Trophoblast cell (in vitro differentiated cells and primary cell): Measurements from ENCODE around the gene VTI1A.

Experiments used
- DNase-seq, 2 donors: peaks; one replicate each; pipeline ENCODE4 v3.0.0-alpha.2; 2016
- H2AFZ ChIP-seq: 2 replicates; pipeline ENCODE4 v1.6.1; 2013; ENCODE audit warnings: low read length, moderate library complexity, mild to moderate bottlenecking; ENCODE audit not compliant: insufficient read depth, poor library complexity
- H2AK5ac ChIP-seq: 2 replicates; pipeline ENCODE4 v1.6.1; 2013; ENCODE audit warnings: mild to moderate bottlenecking, low read length
- H2BK120ac ChIP-seq: 2 replicates; pipeline ENCODE4 v1.6.1; 2013; ENCODE audit warnings: low read length, mild to moderate bottlenecking, moderate library complexity; ENCODE audit not compliant: insufficient read depth, poor library complexity
- H2BK12ac ChIP-seq: 2 replicates; pipeline ENCODE4 v1.6.1; 2013; ENCODE audit warnings: mild to moderate bottlenecking, low read length, moderate library complexity
- H2BK5ac ChIP-seq: 2 replicates; pipeline ENCODE4 v1.6.1; 2013; ENCODE audit warnings: low read length, low read depth, moderate library complexity, mild to moderate bottlenecking; ENCODE audit not compliant: poor library complexity
- H3K14ac ChIP-seq: 2 replicates; pipeline ENCODE4 v1.6.1; 2013; ENCODE audit warnings: mild to moderate bottlenecking, low read length
- H3K18ac ChIP-seq: 2 replicates; pipeline ENCODE4 v1.6.1; 2013; ENCODE audit warnings: mild to moderate bottlenecking, low read length
- H3K23ac ChIP-seq: 2 replicates; pipeline ENCODE4 v1.6.1; 2013; ENCODE audit warnings: low read length
- H3K27ac ChIP-seq: 2 replicates; pipeline ENCODE4 v1.5.1; 2013; ENCODE audit warnings: low read depth, mild to moderate bottlenecking, inconsistent platforms, low read length, moderate library complexity
- H3K27me3 ChIP-seq: 2 replicates; pipeline ENCODE4 v1.6.1; 2013; ENCODE audit warnings: inconsistent platforms, mild to moderate bottlenecking, low read length, moderate library complexity; ENCODE audit not compliant: insufficient read depth
- H3K36me3 ChIP-seq, 2 experiments: 1 replicate in 1 of 2; 2 replicates in 1 of 2; pipeline ENCODE4 v1.6.1; 2013; ENCODE audit warnings: low read length in 2 of 2, mild to moderate bottlenecking in 2 of 2, moderate library complexity in 1 of 2; ENCODE audit not compliant: insufficient read depth in 2 of 2, control insufficient read depth in 1 of 2
- H3K4ac ChIP-seq: 2 replicates; pipeline ENCODE4 v1.6.1; 2013; ENCODE audit warnings: low read depth, mild to moderate bottlenecking, low read length, moderate library complexity
- H3K4me1 ChIP-seq, 2 experiments: 1 replicate in 1 of 2; 2 replicates in 1 of 2; pipeline ENCODE4 v1.6.1; 2013; ENCODE audit warnings: low read length in 2 of 2, mild to moderate bottlenecking in 2 of 2, moderate library complexity in 1 of 2; ENCODE audit not compliant: insufficient read depth in 2 of 2, control insufficient read depth in 1 of 2
- H3K4me2 ChIP-seq: 2 replicates; pipeline ENCODE4 v1.6.1; 2013; ENCODE audit warnings: inconsistent platforms, mild to moderate bottlenecking, low read length, moderate library complexity
- H3K4me3 ChIP-seq: 2 replicates; pipeline ENCODE4 v1.5.1; 2013; ENCODE audit warnings: mild to moderate bottlenecking, low read depth, low read length, inconsistent platforms
- H3K79me1 ChIP-seq: one replicate; pipeline ENCODE4 v1.6.1; 2013; ENCODE audit warnings: low read length
- H3K79me2 ChIP-seq: 2 replicates; pipeline ENCODE4 v1.6.1; 2013; ENCODE audit warnings: low read length, mild to moderate bottlenecking; ENCODE audit not compliant: control insufficient read depth, insufficient read depth, poor library complexity
- H3K9ac ChIP-seq: 2 replicates; pipeline ENCODE4 v1.6.1; 2013; ENCODE audit warnings: mild to moderate bottlenecking, low read length
- H3K9me3 ChIP-seq: 2 replicates; pipeline ENCODE4 v1.6.1; 2013; ENCODE audit warnings: low read depth, mild to moderate bottlenecking, control low read depth, inconsistent platforms, low read length; ENCODE audit not compliant: insufficient read depth
- H4K12ac ChIP-seq: 2 replicates; pipeline ENCODE4 v1.6.1; 2013; ENCODE audit warnings: low read depth, mild to moderate bottlenecking, low read length, moderate library complexity
- H4K8ac ChIP-seq: 2 replicates; pipeline ENCODE4 v1.6.1; 2013; ENCODE audit warnings: low read depth, mild to moderate bottlenecking, low read length, moderate library complexity
- H4K91ac ChIP-seq: one replicate; pipeline ENCODE4 v1.6.1; 2013; ENCODE audit warnings: low read depth, mild to moderate bottlenecking, low read length, moderate library complexity
- WGBS: extraction: QIAGEN DNeasy Blood & Tissue Kit; methylation state at CpG from one replicate; pipeline ENCODE4 v1.1.7; 2013; ENCODE audit warnings: missing lambda C conversion rate; ENCODE audit not compliant: insufficient read length, insufficient coverage; ENCODE audit errors: extremely low coverage; 5-methylcytosine and 5-hydroxymethylcytosine counted together

The VTI1A gene

DNA sequence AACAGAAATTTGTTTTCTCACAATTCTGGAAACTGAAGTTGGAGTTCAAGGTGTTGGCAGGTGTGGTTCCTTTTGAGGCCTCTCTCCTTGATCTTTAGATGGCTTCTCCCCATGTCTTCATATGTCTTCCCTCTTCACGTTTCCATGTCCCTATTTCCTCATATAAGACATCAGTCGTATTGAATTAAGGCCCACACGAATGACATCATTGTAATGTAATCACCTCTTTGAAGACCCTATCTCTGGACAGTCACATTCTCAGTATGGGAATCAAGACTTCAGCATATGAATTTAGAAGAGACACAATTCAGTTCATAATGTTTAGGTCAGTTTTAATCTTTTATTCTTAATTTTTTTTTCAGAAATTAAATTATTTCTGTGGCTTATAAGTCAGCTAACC lies 19.8 kb downstream of the VTI1A start:
- no peaks in the 10 kb centered on the region for H3K9me3 ChIP-seq
- H3K4me1 ChIP-seq, result no peaks in the 10 kb centered on the region
- H3K4me3 ChIP-seq, result no peak overlapping the region
- no CpG with 5 or more reads among the region's 3 CpGs for WGBS
- no peak overlapping the region for H4K12ac ChIP-seq
- no peak overlapping the region for H2BK5ac ChIP-seq
- H3K36me3 ChIP-seq, result no peaks in the 10 kb centered on the region
- H3K4me2 ChIP-seq, result no peak overlapping the region
- no peaks in the 10 kb centered on the region for H3K79me2 ChIP-seq
- H3K9ac ChIP-seq, result no peak overlapping the region
- no peak overlapping the region for H4K91ac ChIP-seq
- no peak for DNase-seq
- no peak overlapping the region for H2AK5ac ChIP-seq
- H2BK120ac ChIP-seq, result no peak overlapping the region
- H3K27me3 ChIP-seq, result no peaks in the 10 kb centered on the region
- no peak overlapping the region for H2AFZ ChIP-seq
- no peak overlapping the region for H3K23ac ChIP-seq
- no peak overlapping the region for H3K27ac ChIP-seq
- H3K14ac ChIP-seq, result no peak overlapping the region
- no peak overlapping the region for H4K8ac ChIP-seq
- no peak overlapping the region for H3K18ac ChIP-seq
- no peak overlapping the region for H3K4ac ChIP-seq
- no peaks in the 10 kb centered on the region for H3K79me1 ChIP-seq
- no peak overlapping the region for H2BK12ac ChIP-seq

DNA sequence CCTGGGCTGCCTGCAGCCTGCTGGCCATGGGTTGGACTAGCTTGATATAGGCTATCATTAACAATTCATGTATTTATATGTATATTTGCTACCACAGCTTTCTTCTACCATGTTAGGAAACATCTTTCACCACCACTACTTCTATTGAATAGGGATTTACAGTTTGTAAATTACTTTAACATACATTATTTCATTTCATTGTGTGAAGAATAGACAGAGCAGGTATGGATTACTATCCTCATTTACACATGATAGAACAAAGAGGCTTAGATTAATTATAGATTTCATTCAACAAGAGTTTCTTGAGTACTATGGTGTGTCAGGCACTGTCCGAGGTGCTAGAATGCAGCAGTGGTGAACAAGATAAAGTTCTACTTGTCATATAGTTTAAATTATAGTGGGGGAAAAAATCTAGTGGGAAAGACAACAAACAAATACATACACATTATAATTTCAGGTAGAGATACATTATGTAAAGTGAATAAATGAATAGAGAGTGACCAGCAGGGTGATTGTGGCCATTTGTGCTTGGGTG lies 20.6 kb downstream of the VTI1A start:
- no peak overlapping the region for H3K14ac ChIP-seq
- no peaks in the 10 kb centered on the region for H3K79me1 ChIP-seq
- H2AK5ac ChIP-seq, result no peak overlapping the region
- H3K4me2 ChIP-seq, result no peak overlapping the region
- no peak overlapping the region for H4K91ac ChIP-seq
- H2BK120ac ChIP-seq, result no peak overlapping the region
- H3K27me3 ChIP-seq, result no peaks in the 10 kb centered on the region
- no peaks in the 10 kb centered on the region for H3K36me3 ChIP-seq
- H3K4me3 ChIP-seq, result no peak overlapping the region
- no peak overlapping the region for H2BK12ac ChIP-seq
- no peak overlapping the region for H3K18ac ChIP-seq
- H2AFZ ChIP-seq, result no peak overlapping the region
- no peak for DNase-seq
- no peaks in the 10 kb centered on the region for H3K9me3 ChIP-seq
- H4K8ac ChIP-seq, result no peak overlapping the region
- H3K27ac ChIP-seq, result no peak overlapping the region
- no peak overlapping the region for H4K12ac ChIP-seq
- no peak overlapping the region for H3K23ac ChIP-seq
- no peaks in the 10 kb centered on the region for H3K79me2 ChIP-seq
- H2BK5ac ChIP-seq, result no peak overlapping the region
- H3K4ac ChIP-seq, result no peak overlapping the region
- no peaks in the 10 kb centered on the region for H3K4me1 ChIP-seq
- WGBS, result no CpG with 5 or more reads among the region's 1 CpG
- H3K9ac ChIP-seq, result no peak overlapping the region

DNA sequence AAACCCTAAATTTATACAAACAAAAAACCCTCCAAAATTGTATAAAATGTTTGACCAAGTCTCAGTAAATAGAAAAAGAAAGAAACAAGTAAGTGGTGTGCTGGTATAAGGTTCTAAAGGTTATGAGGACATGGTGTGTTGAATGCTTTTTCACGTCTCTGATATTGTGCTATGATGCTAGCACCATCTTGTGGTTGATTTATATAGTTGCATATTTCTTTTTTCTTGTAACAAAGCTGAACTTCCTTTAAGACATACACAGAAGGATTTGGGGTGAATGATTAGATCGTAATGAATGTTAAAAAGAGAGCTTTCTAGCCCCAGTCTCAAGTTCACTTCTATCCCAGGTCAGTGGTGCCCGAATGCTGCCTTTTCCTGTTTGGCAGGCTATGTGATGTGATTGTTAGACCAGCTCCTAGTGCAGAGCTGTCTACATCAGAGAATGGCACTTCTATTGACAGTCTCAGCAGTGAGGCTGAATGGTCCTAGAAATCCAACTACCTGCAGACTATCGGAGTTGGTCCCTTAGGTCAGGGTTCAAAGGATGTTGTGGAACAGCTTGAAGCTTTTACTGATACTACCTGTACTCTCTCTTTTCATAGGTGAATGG lies 25.0 kb downstream of the VTI1A start:
- Histone ChIP-seq H2BK5ac (no peak overlapping the region), H3K9ac (peak overlapping the region; percentile 79), H2BK120ac (no peak overlapping the region), H3K9me3 (no peaks in the 10 kb centered on the region), H2BK12ac (no peak overlapping the region), H3K4me1 (no peaks in the 10 kb centered on the region), H3K18ac (no peak overlapping the region), H4K12ac (no peak overlapping the region), H3K14ac (no peak overlapping the region), H4K8ac (no peak overlapping the region), H3K4ac (no peak overlapping the region), H3K27me3 (no peaks in the 10 kb centered on the region), H2AFZ (no peak overlapping the region), H2AK5ac (no peak overlapping the region), H3K4me3 (no peak overlapping the region), H3K23ac (no peak overlapping the region), H3K79me2 (no peaks in the 10 kb centered on the region), H4K91ac (no peak overlapping the region), H3K36me3 (no peaks in the 10 kb centered on the region), H3K4me2 (no peak overlapping the region), H3K27ac (no peak overlapping the region), H3K79me1 (no peaks in the 10 kb centered on the region)
- DNase-seq, result peak in 1 of 2 donors; percentile 65
- WGBS, result no CpG with 5 or more reads among the region's 4 CpGs

DNA sequence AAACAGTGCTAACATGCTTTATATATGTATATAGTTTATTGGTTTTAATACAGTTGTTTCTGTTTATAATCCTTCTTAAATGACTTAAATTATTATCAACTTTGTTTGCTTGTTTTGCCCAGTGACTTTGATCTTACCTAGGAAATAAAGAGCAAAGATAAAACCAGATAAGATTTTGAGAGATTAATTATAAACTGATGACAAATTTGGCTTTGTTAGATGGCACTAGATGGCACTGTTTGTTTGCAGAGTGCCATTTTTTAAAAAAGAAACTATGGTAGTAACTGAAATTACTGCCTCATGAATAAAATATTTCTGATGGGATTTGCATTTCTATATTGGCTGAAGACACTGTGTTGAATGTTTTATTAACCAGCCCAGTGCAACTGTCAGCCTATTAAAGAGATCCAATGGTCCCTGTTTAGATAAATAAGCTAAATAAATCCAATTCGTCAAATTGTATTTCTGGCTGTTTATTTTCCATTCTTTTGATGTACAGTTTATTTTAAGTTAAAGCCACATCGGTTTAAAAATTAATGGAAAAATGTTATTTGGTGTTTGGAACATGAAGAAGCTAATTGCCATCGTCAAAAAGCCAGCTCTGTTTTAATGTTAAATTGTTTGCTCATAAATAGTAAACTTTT lies 28.7 kb downstream of the VTI1A start:
- H3K4me2 ChIP-seq, result no peak overlapping the region
- H3K4me1 ChIP-seq, result no peaks in the 10 kb centered on the region
- no peaks in the 10 kb centered on the region for H3K27me3 ChIP-seq
- H3K14ac ChIP-seq, result no peak overlapping the region
- no peak overlapping the region for H2AK5ac ChIP-seq
- H3K23ac ChIP-seq, result no peak overlapping the region
- H2AFZ ChIP-seq, result no peak overlapping the region
- no peaks in the 10 kb centered on the region for H3K79me2 ChIP-seq
- no peak for DNase-seq
- no peak overlapping the region for H2BK5ac ChIP-seq
- no peak overlapping the region for H3K18ac ChIP-seq
- no peaks in the 10 kb centered on the region for H3K79me1 ChIP-seq
- no peak overlapping the region for H2BK120ac ChIP-seq
- H3K9ac ChIP-seq, result no peak overlapping the region
- no peak overlapping the region for H3K4ac ChIP-seq
- no peaks in the 10 kb centered on the region for H3K9me3 ChIP-seq
- no peaks in the 10 kb centered on the region for H3K36me3 ChIP-seq
- no CpG with 5 or more reads among the region's 3 CpGs for WGBS
- no peak overlapping the region for H2BK12ac ChIP-seq
- H4K12ac ChIP-seq, result no peak overlapping the region
- no peak overlapping the region for H4K8ac ChIP-seq
- no peak overlapping the region for H3K27ac ChIP-seq
- H4K91ac ChIP-seq, result no peak overlapping the region
- H3K4me3 ChIP-seq, result no peak overlapping the region
